Large intestine (tissue), 3 donors: ENCODE measurements around the gene KLHDC10. TPM values are rescaled to one million over a fixed set of nuclear protein-coding genes. Genes with fewer than 3 reads are reported as not detected.
"Not testable (repeated sequence)": the region's sequence is repeated elsewhere in the genome, so short reads cannot be mapped to it uniquely, and the experiment has no call there.

Source experiments
- DNase-seq, 2 donors: peaks; one replicate each; pipeline versions ENCODE4 v3.0.0 to v3.0.0-alpha.2; 2013
- H3K27ac ChIP-seq: one replicate; pipeline ENCODE4 v1.5.1; 2013; ENCODE audit warnings: low read length
- H3K27me3 ChIP-seq: 2 replicates; pipeline ENCODE4 v1.6.1; 2013; ENCODE audit warnings: low read length; ENCODE audit not compliant: control insufficient read depth, insufficient read depth
- H3K36me3 ChIP-seq: 2 replicates; pipeline ENCODE4 v1.6.1; 2013; ENCODE audit warnings: low read length; ENCODE audit not compliant: control insufficient read depth, insufficient read depth
- H3K4me1 ChIP-seq: one replicate; pipeline ENCODE4 v1.6.1; 2013; ENCODE audit warnings: low read length; ENCODE audit not compliant: control insufficient read depth, insufficient read depth
- H3K4me3 ChIP-seq: one replicate; pipeline ENCODE4 v1.5.1; 2013; ENCODE audit warnings: low read length
- H3K9me3 ChIP-seq: one replicate; pipeline ENCODE4 v1.6.1; 2013; ENCODE audit warnings: mild to moderate bottlenecking, low read depth, low read length, moderate library complexity; ENCODE audit not compliant: control insufficient read depth
- WGBS: methylation state at CpG from one replicate; pipeline ENCODE4 v1.1.5; 2013; ENCODE audit warnings: low lambda C conversion rate; ENCODE audit not compliant: insufficient coverage; 5-methylcytosine and 5-hydroxymethylcytosine counted together
- polyA plus RNA-seq: library from polyadenylated mRNA; unstranded; fragments of 120-200 nt; gene quantifications from one replicate; pipeline ENCODE4 v1.2.1, GENCODE V29; 2013

Gene KLHDC10
- polyA plus RNA-seq, 1 donor, result 30.2 TPM

DNA sequence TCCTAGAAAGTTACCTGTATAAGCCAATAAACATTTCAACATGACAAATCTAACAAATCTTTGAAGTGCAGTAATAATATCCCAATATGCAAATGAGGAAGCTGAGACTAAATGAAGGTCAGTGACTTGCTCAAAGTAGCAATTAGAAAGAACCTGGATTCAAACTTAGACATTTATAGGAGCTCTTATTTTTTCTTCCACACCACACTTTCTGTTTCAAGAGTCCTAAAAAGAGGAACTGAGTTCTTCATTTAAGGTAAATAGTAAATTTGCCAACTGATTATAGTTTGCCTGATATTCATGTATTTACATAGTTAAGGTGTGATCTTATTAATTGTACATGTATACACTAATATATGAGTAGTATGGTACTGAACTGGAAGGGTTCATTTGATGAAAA, 44.0 kb downstream of the KLHDC10 start:
- Histone ChIP-seq H3K4me3 (no peak overlapping the region), H3K4me1 (peaks cover 22% of the 10 kb centered on the region), H3K27ac (peak overlapping the region; percentile 84), H3K36me3 (peaks cover 10% of the 10 kb centered on the region), H3K9me3 (no peaks in the 10 kb centered on the region), H3K27me3 (no peaks in the 10 kb centered on the region)
- no peak for DNase-seq

DNA sequence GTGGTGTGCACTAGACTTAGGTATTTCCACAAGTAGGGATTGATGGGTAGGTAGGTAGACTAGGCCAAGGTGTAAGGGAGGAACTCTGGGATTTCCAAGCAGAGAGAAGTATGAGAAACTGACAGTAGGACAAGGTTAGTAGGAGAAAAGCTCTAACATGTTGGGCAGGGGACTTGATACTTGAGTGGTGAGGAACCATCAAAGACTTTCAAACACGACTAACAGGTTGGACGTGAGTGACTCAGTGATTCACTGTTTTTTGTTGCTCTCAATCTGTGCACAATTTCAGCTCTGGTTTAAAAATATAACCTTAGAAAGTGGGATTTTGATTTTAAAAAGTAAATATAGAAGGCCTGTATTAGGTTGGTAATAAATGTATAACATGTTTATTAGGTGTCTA, 44.4 kb downstream of the KLHDC10 start:
- no peak overlapping the region for H3K27ac ChIP-seq
- WGBS, result no CpG with 5 or more reads among the region's 2 CpGs
- H3K9me3 ChIP-seq, result no peaks in the 10 kb centered on the region

DNA sequence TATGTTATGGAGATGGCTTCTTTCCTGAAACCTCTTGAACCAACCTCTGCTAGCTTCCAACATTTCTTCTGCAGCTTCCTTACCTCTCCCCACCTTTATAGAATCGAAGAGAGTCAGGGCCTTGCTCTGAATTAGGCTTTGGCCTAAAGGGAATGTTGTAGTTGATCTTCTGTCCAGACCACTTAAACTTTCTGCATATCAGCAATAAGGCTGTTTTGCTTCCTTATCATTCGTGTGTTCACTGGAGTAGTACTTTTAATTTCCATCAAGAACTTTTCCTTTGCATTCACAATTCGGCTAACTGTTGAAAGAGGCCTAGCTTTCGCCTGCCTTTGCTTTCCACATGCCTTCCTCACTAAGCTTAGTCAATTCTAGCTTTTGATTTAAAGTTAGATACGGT, 48.0 kb downstream of the KLHDC10 start:
- no peak overlapping the region for H3K27ac ChIP-seq
- H3K4me1 ChIP-seq, result peaks cover 12% of the 10 kb centered on the region
- no peak overlapping the region for H3K4me3 ChIP-seq
- DNase-seq, result no peak
- H3K9me3 ChIP-seq, result no peaks in the 10 kb centered on the region
- peaks cover 34% of the 10 kb centered on the region for H3K36me3 ChIP-seq
- 80% methylated on average over 2 of the region's 5 CpGs for WGBS
- no peaks in the 10 kb centered on the region for H3K27me3 ChIP-seq

More for the DNA sequence above, 44.4 kb downstream of the KLHDC10 start:
- H3K36me3 ChIP-seq, result peaks cover 10% of the 10 kb centered on the region
- no peaks in the 10 kb centered on the region for H3K27me3 ChIP-seq
- H3K4me3 ChIP-seq, result no peak overlapping the region
- DNase-seq, result no peak
- peaks cover 22% of the 10 kb centered on the region for H3K4me1 ChIP-seq

DNA sequence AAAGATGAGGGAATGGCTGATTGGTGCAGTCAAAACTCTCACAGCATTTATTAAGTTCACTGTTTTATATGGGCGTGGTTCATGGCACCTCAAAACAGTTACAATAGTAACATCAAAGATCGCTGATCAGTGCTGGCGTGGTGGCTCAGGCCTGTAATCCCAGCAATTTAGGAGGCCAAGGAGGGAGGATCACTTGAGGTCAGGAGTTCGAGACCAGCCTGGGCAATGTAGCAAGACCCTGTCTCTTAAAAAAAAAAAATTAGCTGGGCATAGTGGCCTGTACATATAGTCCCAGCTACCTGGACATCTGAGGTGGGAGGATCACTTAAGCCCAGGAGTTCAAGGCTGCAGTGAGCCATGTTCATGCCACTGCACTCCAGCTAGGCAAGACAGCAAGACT, 48.5 kb downstream of the KLHDC10 start:
- Histone ChIP-seq H3K36me3 (peaks cover 34% of the 10 kb centered on the region), H3K4me1 (peaks cover 7% of the 10 kb centered on the region), H3K9me3 (no peaks in the 10 kb centered on the region), H3K27me3 (no peaks in the 10 kb centered on the region), H3K27ac (no peak overlapping the region), H3K4me3 (no peak overlapping the region)
- WGBS, result 100% methylated on average over 2 of the region's 4 CpGs
- DNase-seq, result no peak

DNA sequence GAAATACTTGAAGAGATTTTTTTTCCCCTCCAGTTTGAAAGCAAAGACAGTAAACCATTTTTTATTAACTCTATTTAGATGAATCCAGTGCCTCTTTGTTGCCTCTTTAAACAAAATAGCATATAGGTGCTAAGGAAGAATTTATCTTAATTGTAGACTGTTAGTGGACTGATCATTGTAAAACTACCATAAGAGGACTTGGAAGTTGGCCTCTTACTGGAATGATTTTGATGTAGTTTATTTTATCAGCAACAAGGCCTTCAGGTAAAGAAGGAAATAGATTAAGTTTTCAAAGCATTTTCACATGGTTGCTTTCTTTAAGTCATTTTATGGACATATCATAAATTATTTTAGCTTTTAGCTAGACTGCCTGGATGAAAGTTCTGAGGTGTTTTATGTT, 53.2 kb downstream of the KLHDC10 start:
- Histone ChIP-seq H3K36me3 (peaks cover 50% of the 10 kb centered on the region), H3K9me3 (no peaks in the 10 kb centered on the region), H3K27ac (peak overlapping the region; percentile 32), H3K4me1 (no peaks in the 10 kb centered on the region), H3K4me3 (no peak overlapping the region), H3K27me3 (no peaks in the 10 kb centered on the region)
- DNase-seq, result peak in 1 of 2 donors; percentile 77

DNA sequence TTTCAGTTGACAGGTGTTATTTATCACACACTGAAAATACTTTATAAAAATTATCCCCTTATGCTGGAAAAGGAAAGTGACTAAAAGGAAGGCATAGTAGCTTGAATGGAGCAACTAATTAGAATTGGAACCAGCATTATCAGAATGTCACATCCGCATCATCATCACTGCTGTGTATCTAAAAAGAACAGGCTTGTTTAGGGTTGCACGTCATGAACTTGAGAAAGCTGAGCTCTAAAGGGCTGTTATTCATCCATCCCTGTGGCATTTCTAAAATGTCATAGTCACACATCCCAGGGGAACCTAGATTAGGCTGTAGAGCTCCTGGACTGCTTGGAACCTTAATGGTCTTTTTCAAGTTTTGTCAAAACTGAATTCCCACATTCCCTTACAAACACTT, 54.4 kb downstream of the KLHDC10 start:
- no peak for DNase-seq
- Histone ChIP-seq H3K36me3 (peaks cover 55% of the 10 kb centered on the region), H3K4me1 (no peaks in the 10 kb centered on the region), H3K4me3 (no peak overlapping the region), H3K27me3 (no peaks in the 10 kb centered on the region), H3K27ac (no peak overlapping the region), H3K9me3 (no peaks in the 10 kb centered on the region)
- no CpG with 5 or more reads among the region's 2 CpGs for WGBS

DNA sequence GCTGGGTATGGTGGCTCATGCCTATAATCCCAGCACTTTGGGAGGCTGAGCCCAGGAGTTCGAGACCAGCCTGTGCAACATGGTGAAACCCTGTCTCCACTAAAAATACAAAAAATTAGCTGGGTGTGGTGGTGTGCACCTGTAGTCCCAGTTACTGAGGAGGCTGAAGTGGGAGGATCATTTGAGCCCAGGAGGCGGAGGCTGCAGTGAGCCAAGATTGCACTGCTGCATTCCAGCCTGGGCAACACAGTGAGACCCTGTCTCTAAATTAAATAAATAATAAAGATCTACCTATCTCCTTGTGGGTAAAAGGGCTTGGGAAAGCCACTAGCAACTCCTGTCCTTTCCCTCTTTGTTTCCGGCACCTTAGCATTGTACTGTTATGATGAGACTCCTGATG, 56.5 kb downstream of the KLHDC10 start:
- H3K4me1 ChIP-seq, H3K27ac ChIP-seq, H3K4me3 ChIP-seq, DNase-seq, H3K27me3 ChIP-seq, H3K9me3 ChIP-seq: not testable (repeated sequence)
- no CpG with 5 or more reads among the region's 3 CpGs for WGBS
- H3K36me3 ChIP-seq, result peaks cover 58% of the 10 kb centered on the region

DNA sequence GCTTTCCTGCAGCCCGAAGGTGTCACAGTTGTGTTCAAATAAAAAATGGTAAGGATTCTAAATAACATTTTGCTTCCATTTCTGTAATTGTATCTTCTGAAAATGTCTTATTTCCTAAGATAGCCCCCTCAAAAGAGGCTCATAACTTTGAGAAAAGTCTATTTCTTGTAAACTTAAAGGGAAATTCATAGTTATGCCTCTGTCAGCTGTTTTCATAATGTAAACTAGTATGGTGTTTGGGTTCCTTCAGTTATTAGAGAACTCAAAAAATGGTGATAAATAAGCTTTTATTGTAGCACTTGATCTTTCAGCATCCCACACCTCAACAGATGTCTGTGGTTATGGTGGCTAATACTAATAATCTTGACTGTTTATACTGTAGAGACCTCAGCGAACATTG, 57.1 kb downstream of the KLHDC10 start:
- Histone ChIP-seq H3K27me3 (no peaks in the 10 kb centered on the region), H3K36me3 (peaks cover 55% of the 10 kb centered on the region), H3K4me1 (peaks cover 4% of the 10 kb centered on the region), H3K4me3 (no peak overlapping the region), H3K9me3 (no peaks in the 10 kb centered on the region), H3K27ac (no peak overlapping the region)
- no CpG with 5 or more reads among the region's 2 CpGs for WGBS
- DNase-seq, result no peak

DNA sequence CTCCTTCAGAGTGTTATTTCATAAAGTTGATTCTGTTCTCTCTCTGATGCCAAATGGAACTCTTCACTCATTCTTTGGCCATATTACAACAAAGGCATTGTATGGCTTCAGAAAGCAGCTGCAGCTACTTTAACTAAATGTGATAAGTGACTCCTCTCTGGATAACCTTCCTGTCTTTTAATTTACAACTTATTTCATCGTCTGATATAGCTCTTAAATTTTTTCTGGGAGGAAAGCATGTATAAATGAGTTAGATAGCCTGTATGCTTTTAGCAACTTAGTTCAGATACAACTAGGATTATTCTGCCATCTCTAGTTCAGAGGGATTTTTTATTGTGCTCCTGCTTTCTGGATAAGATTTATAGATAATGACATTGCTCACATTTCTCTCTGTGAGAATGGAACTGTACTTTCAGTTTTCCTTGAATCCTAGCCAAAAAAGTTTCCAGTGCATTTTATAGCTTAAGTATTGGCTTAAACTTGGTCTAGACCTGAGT, 57.5 kb downstream of the KLHDC10 start:
- Histone ChIP-seq H3K4me1 (peaks cover 6% of the 10 kb centered on the region), H3K27ac (no peak overlapping the region), H3K36me3 (peaks cover 55% of the 10 kb centered on the region), H3K27me3 (no peaks in the 10 kb centered on the region), H3K4me3 (no peak overlapping the region), H3K9me3 (no peaks in the 10 kb centered on the region)
- peak in 1 of 2 donors; percentile 36 for DNase-seq
- no CpG with 5 or more reads among the region's 1 CpG for WGBS

DNA sequence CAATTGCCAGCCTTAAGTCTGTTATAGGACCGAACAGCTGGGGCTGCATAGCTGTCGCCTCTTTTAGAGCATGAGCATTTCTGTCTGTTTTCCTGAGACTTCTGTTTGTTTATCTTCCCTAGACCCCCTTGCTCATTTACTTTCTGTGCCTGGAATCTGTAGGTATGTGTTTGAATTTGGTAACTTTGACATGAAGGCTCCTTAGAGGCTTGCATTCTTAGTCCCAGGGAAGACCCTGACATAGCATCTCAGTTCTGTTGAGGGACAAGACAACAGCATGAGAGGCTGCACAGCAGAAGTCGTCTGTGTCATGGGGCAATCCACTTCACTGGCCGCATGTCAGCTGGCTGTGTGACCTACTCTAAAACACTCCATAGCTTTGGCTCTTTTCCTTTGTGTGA, 58.7 kb downstream of the KLHDC10 start:
- no peaks in the 10 kb centered on the region for H3K9me3 ChIP-seq
- peaks cover 54% of the 10 kb centered on the region for H3K36me3 ChIP-seq
- H3K27me3 ChIP-seq, result no peaks in the 10 kb centered on the region
- H3K4me1 ChIP-seq, result peaks cover 6% of the 10 kb centered on the region
- no peak overlapping the region for H3K27ac ChIP-seq
- no CpG with 5 or more reads among the region's 4 CpGs for WGBS
- DNase-seq, result no peak
- no peak overlapping the region for H3K4me3 ChIP-seq

DNA sequence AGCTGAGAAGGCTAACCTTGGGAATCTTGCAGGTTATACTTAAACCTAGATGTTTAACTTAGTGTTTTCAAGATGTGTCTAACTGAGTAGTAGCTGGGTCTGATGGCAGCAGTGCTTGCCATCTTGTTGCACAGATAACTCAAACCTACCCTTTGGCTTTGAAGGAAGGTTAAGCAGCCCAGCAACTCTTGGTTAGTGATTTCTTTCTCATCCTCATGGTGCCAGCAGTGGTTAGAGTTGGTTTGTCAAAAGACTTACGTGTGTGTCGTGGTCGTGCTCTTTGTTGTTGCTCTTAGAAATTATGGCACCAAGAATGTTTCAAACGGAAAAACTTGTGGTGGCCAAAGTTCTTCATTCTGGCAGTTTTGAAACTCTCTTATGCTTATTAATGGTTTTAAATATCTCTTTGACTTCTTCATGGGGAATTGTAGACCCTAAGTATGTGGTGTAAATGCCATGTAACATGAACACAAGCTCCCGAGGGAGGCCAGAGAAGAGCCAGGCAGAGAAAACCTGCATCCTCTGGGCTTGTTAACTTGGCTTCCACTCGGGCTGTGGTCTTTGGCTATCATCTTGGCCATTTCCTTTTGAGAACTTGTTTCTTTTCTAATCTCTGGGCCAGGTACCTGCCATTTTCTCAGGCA, 61.0 kb downstream of the KLHDC10 start:
- no CpG with 5 or more reads among the region's 6 CpGs for WGBS
- no peak overlapping the region for H3K4me3 ChIP-seq
- no peak for DNase-seq
- H3K36me3 ChIP-seq, result peaks cover 50% of the 10 kb centered on the region
- no peaks in the 10 kb centered on the region for H3K27me3 ChIP-seq
- no peaks in the 10 kb centered on the region for H3K9me3 ChIP-seq
- H3K4me1 ChIP-seq, result peaks cover 9% of the 10 kb centered on the region
- H3K27ac ChIP-seq, result no peak overlapping the region
